ENCODE results near the gene DPEP3.
"Not testable (repeated sequence)": the region's sequence is repeated elsewhere in the genome, so short reads cannot be mapped to it uniquely, and the experiment has no call there.

Gene DPEP3

GRCh38 chr16:67943619-67944504 is 36.4 kb downstream of the DPEP3 start, which contains the start of gene LCAT:
Gene LCAT (minus strand): TSS chr16:67944120. CDS start chr16:67944101, 19 bp downstream.
- DNase-seq = no peak

- no peak for DNase-seq
Observed at GRCh38 chr16:67943256-67943618, 37.1 kb downstream of the DPEP3 start.

DNA sequence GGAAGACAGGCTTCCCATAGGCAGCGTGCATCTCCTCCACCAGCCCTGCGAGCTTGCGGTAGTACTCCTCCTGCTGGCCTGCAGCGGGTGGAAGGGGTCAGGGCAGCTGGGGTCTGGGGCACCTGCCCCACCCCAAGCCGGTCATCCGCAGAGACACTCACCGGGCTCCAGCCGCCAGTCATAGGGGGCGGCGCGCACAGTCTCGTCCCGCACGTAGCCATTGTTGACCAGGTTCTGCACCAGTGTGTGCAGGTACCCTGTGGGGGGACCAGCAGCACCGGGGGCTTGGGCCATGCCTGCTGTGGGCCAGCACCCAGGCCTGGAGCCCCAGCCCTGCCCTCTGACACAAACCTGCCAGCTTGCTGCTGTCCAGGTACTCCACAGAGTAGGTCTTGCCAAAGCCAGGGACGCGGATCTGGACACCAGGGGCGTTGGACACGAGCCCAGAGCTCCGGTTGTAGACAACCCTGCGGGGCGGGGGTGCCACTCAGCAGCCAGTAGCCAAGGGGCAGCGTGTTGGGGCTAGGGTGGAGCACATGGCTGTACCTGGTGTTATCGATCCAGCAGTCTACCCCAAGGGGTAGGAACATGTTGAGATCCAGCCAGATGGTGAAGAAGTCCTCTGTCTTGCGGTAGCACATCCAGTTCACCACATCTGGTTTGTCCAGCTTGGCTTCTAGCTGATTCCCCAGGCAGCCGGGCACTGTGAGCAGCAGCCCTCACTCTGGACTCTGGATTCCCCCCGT is 37.6 kb downstream of the DPEP3 start:
- DNase-seq = no peak

DNA sequence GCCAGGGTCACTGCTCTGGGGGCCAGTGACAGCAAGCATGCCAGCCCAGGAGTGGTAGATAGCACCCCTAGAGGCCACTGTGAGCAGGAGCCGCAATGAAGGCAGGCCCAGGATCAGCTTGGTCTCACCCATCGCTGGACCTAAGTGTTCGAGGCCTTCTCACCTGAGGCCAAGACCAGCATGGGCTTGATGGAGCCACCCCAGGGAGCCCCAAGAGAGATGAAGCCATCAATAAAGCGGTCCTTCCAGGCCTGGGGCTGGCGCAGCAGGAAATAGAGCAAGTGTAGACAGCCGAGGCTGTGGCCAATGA is 38.1 kb downstream of the DPEP3 start:
- DNase-seq = no peak

- no peak for DNase-seq
Observed at GRCh38 chr16:67941469-67942199, 38.7 kb downstream of the DPEP3 start.

DNA sequence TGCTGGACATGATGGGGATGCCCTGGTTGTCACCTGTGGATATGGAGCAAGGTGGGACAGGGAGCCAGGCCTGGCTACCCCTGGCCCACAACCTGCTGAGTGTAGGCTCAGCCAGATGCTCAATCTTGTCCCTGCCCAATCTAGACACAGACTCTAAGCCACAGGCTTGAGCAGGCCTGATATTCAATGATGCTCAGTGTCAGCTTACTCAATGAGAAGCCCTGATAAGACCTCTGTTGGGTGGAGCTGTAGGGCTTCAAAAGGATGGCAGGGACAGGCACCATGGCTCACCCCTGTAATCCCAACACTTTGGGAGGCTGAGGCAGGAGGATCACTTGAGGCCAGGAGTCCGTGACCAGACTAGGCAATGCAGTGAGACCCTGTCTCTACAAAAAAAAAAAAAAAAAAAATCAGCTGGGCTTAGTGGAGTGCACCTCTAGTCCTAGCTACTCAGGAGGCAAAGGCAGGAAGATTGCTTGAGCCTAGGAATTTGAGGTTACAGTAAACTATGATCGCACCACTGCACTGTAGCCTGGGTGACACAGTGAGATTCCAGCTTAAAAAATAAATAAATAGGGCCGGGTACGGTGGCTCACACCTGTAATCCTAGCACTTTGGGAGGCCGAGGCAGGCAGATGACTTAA is 39.7 kb downstream of the DPEP3 start:
- no peak for DNase-seq

- no peak for DNase-seq
Observed at GRCh38 chr16:67939507-67940445, 40.5 kb downstream of the DPEP3 start.

- not testable (repeated sequence) for DNase-seq
Observed at GRCh38 chr16:67937713-67938112, 42.6 kb downstream of the DPEP3 start.

GRCh38 chr16:67936880-67937605 is 43.3 kb downstream of the DPEP3 start:
- no peak for DNase-seq

DNA sequence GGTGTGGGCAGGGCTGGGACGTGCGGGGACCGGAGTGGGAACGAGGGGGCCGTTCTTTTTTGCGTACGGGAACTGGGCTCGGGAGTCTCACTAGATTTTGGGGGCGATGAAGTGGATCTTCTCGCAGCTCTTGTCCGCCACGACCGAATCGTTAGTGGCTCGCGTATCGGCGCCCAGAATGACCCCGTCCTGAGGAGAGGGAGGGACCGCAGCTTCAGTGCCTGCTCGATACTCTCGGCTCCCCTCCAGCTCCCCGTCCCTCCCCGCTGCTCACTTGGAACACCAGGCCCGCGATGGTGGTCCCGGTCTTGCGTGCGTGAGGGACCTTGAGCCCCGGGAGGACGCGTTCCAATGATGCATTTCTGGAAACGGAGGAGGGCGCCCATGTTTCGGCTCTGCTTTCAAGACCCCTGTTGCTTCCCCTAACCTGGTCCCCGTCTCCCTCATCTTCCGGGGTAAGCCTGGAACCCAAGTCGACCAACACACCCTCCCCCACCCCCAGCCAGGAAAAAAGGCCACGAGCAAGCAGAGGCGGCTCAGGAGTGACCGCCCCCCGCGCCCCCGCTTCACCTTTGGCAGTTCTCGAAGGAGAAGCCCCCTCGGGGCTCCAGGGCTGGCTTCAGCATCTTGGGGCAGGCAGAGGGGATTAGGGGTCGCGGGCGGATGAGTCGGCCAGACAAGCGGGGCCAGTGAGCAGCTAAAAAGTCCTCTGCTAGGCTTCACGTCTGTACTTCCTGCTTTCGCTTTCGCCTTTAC is 44.0 kb downstream of the DPEP3 start, which contains the start of gene PSMB10:
TSS of gene PSMB10 (minus strand) at position 727 of the 756 bp plus-strand sequence. CDS start at position 626, 101 bp downstream.
- peak; percentile 26 for DNase-seq

DNA sequence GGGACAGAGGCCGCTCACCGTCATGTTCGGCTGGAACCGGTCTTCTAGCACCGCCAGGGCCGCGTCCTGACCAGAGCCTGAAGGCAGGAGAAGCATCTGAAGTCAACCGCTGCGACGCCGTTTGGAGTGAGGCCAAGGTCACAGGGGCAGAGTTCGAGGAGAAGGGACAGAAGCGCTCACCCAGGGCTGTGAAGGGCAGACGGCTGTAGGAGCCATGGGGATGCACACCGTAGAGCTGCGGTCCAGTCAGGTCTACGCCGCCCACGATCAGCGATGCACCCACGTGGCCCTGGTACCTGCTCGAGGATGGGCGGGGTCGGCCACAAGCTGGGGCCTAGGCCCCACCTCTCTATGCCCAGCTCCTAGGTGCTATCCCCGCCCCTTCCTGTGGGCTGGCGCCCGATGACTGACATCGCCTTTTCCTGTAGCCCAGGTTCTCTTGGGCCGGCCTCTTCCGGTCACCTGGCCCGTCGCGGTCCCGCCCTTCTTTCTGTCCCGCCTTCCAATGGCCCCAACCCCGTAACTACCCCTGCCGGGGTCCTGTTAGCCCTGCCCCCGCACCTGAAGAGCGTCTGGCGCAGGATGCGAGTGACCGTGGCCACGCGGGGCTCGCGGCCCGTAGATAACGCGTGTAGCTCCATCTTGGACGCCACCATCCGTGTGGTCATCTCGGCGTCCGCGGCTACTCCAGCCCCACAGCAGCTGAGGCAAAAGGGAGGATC is 44.7 kb downstream of the DPEP3 start:
- DNase-seq = peak; percentile 97

DNA sequence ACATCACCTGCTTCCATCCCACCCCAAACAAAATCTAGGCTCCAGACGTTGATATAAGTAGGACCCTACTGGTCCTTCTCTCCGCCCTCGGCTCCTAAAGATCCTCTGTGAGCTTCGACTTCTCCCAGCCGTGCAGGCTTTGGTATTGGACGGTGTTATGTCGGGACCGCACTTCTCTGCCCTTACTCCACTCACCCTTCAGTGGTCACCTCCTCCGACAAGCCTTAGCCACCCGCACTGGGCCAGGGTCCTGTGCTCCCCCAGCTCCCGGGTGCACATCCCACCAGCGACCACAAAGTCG is 45.2 kb downstream of the DPEP3 start:
- DNase-seq = no peak

DNA sequence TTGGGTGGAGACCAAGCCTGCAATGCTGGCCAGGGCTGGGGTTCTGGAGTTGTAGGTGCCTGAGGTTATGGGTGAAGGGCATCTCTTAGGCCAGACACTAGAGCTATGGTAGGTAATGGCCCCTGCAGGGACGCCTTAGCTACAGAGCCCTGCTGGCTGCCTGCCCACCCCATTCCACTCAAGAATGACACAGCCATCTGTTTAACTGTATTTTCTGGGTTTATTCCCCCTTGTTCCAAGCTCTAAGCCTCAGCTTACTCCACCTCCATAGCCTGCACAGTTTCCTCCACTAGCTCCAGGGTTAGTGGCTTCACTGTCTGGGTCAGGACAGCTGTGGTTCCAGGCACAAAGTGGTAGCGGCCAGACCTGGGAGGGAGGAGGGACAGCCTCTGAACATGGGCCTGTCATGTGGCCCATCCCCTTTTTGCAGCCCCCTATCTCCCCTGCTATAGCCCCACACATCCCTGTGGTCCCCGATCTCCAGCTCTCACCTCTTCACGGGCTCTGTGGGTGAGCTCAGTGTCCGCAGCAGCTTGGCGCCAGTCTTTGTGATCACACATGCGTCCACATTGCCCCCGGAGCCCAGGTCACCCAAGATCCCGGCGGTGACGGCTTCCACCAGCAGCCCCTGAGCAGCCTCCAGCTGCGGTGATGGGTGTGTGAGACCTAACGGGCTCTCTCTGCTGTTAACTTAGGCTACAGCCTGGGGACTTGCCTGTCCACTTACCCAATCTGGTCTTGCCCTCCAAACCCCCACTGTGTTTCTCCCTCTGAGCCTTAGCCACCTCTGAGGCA is 45.8 kb downstream of the DPEP3 start:
- DNase-seq = no peak

- no peak for DNase-seq
Observed at GRCh38 chr16:67933805-67934204, 46.5 kb downstream of the DPEP3 start.

DNA sequence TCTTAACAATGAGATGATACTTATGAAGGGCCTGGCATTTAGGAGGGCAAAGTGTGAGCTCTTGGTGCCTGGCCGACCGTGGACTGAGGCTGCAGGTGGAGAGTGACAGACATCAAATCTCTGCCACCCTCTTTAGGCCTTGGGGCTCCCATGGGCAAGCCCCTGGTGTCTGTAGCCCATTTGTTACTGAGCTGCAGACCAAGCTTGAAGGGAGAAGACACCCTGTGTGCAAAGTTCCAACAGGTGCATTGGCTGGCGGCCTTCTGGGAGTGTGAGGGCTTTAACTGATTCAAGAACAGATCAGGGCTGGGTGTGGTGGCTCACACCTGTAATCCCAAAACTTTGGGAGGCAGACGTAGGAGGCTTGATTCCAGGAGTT is 47.8 kb downstream of the DPEP3 start:
- no peak for DNase-seq

DNA sequence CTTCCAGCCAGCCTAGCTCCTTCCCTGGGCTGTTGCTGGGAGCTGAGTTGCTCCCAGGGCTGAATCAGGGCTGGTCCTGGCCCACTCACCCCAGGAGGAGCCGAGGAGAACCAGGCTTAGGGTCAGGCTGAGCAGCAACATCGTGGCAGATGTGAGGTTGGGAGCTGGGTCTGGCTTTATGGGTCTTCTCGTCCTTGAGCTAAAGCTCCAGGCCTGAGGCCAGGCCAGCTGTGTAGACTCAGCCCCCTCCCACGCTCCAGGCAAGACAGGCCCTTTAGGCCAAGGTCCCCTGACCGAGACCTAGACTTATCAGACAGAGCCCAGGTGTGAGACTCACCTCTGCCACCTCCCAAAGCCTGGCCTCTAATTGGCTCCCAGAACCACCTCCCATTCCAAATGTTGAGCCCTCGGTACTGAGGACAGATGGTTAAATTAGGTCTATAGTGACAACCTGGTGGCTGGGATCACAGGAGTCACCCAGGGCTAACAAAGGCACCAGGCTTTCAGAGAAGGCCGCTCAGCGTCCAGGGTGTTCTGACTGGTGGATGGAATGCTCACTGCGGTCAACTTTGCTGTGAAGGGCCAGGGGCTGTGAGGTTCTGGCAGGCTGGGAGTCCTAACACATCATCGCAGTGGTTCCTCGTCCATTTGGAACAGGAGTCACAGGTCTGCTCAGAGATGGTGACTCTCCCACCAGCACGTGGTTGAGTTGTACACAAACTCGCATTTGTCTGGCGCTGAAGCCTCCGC is 48.4 kb downstream of the DPEP3 start, which contains the start of gene CTRL:
TSS of gene CTRL (minus strand) at position 151 of the 750 bp plus-strand sequence. CDS start at position 141, 10 bp downstream.
- DNase-seq = no peak

- DNase-seq = no peak
Observed at GRCh38 chr16:67930678-67931211, 49.6 kb downstream of the DPEP3 start.

DNA sequence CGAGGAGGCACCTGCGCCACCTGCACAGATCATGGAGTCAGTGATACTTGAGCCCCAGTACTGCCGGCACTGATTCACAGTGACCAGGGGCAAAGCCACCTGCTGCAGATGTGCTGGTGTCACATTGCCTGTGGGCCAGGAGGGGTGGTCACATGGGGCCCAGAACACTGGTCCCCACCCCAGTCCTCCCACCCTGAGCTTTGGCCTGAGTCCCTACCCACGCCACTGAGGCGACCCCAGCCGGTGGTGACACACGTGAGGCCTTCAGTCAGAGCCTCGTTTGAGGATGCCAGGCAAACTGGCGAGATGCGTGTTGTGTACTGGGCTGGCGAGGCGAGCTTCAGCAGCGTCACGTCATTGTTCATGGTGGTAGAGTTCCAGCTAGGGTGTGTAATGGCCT is 50.1 kb downstream of the DPEP3 start:
- no peak for DNase-seq

Measured in NCI-H146 (cell line).